HCT116 (cell line): Measurements from ENCODE around the gene GJC1. TPM values are rescaled to one million over a fixed set of nuclear protein-coding genes. Genes with fewer than 3 reads are reported as not detected.
A peak's percentile ranks its signal among the peaks of the same experiment; 100 is the strongest.

Experiments
- ATAC-seq: fragments of 200-7000 bp; cut with Tn5 transposase; 2 replicates; pipeline ENCODE4 v1.9.1; 2020; ENCODE audit warnings: mild to moderate bottlenecking, moderate library complexity
- BruUV-seq: library from RNA; stranded (reverse); fragments of 400-500 nt; replicated peaks from 2 replicates; lab custom pipeline; 2021; lab: Mats Ljungman, UMichigan
- CTCF ChIA-PET: fragments of 300-600 bp; sonication (Branson Sonifier 250); formaldehyde crosslinking; loops from one replicate; lab custom pipeline; 2021; ENCODE audit warnings: antibody characterized with exemption; lab: Charles Lee
- POLR2A ChIA-PET: fragments of 300-600, 350-600 bp; sonication (Branson Sonifier 250); formaldehyde crosslinking; loops from one replicate; lab custom pipeline; 2021; ENCODE audit warnings: antibody characterized with exemption; lab: Charles Lee
- RAD21 ChIA-PET, 2 experiments: fragments of 300-600 bp; sonication (Branson Sonifier 250); formaldehyde crosslinking; loops; one replicate each; lab custom pipeline; 2023; ENCODE audit warnings: low total read pairs in 2 of 2; ENCODE audit not compliant: uncharacterized antibody in 2 of 2, unreplicated experiment in 2 of 2, low non-redundant PET in 1 of 2; lab: Charles Lee
- DNase-seq: peaks from one replicate; pipeline ENCODE4 v3.0.0-alpha.2; 2010; ENCODE audit warnings: low read depth, low spot score
- H2AFZ ChIP-seq: fragments of 200-600 bp; shearing (Covaris generic), sonication (generic); 2 replicates; pipeline ENCODE4 v1.6.1; 2017; ENCODE audit warnings: low read depth, mixed run types, mixed read lengths, antibody characterized with exemption, low read length; ENCODE audit not compliant: poor library complexity, severe bottlenecking
- H3K27ac ChIP-seq: 2 replicates; pipeline ENCODE4 v1.5.1; 2012; ENCODE audit warnings: low read depth, low read length
- H3K27me3 ChIP-seq: fragments of 200-600 bp; sonication (generic); 2 replicates; pipeline ENCODE4 v1.6.1; 2016; ENCODE audit warnings: mixed run types, low read length, mixed read lengths; ENCODE audit not compliant: insufficient read depth
- H3K36me3 ChIP-seq, 2 experiments: fragments of 200-500 bp in 1 of 2; fragments of 200-600 bp in 1 of 2; sonication (Bioruptor generic) in 1 of 2; sonication (generic) in 1 of 2; 2 replicates each; pipeline versions ENCODE4 v1.5.1 to v1.6.1; 2014 to 2016; ENCODE audit warnings: low read length in 2 of 2, inconsistent platforms in 1 of 2, mixed read lengths in 1 of 2, mixed run types in 1 of 2; ENCODE audit not compliant: insufficient read depth in 2 of 2, control insufficient read depth in 1 of 2
- H3K4me1 ChIP-seq, 2 experiments: fragments of 200-600 bp in 1 of 2; sonication (generic) in 1 of 2; 2 replicates each; pipeline versions ENCODE4 v1.5.1 to v1.6.1; 2012 to 2017; ENCODE audit warnings: low read length in 2 of 2, inconsistent platforms in 1 of 2, mild to moderate bottlenecking in 1 of 2, mixed read lengths in 1 of 2, mixed run types in 1 of 2, moderate library complexity in 1 of 2; ENCODE audit not compliant: insufficient read depth in 2 of 2, control insufficient read depth in 1 of 2
- H3K4me2 ChIP-seq: fragments of 200-600 bp; sonication (generic); 2 replicates; pipeline ENCODE4 v1.6.1; 2017; ENCODE audit warnings: mixed run types, low read length, mixed read lengths
- H3K4me3 ChIP-seq, 2 experiments: fragments of 200-600 bp in 1 of 2; sonication (generic) in 1 of 2; replicated peaks in 1 of 2; 2 replicates each; pipeline ENCODE4 v1.5.1; 2011 to 2016; ENCODE audit warnings: low read length in 2 of 2, control low read depth in 1 of 2, low read depth in 1 of 2, mild to moderate bottlenecking in 1 of 2, mixed read lengths in 1 of 2, mixed run types in 1 of 2
- H3K79me2 ChIP-seq: fragments of 200-600 bp; sonication (generic); 2 replicates; pipeline ENCODE4 v1.6.1; 2017; ENCODE audit warnings: mild to moderate bottlenecking, mixed run types, low read length, moderate library complexity, mixed read lengths; ENCODE audit not compliant: insufficient read depth
- H3K9ac ChIP-seq: fragments of 200-600 bp; sonication (generic); 2 replicates; pipeline ENCODE4 v1.6.1; 2016; ENCODE audit warnings: low read length, mixed read lengths
- H3K9me2 ChIP-seq: fragments of 200-600 bp; sonication (generic), shearing (Covaris generic); 2 replicates; pipeline ENCODE4 v1.6.1; 2017; ENCODE audit warnings: mixed run types, mild to moderate bottlenecking, moderate library complexity; ENCODE audit not compliant: insufficient read depth
- H3K9me3 ChIP-seq, 2 experiments: fragments of 200-500 bp in 1 of 2; fragments of 200-600 bp in 1 of 2; sonication (Bioruptor generic) in 1 of 2; sonication (generic) in 1 of 2; 2 replicates each; pipeline ENCODE4 v1.6.1; 2014 to 2017; ENCODE audit warnings: low read length in 2 of 2, mixed read lengths in 2 of 2, inconsistent platforms in 1 of 2, low read depth in 1 of 2, mild to moderate bottlenecking in 1 of 2, mixed run types in 1 of 2, moderate library complexity in 1 of 2; ENCODE audit not compliant: control insufficient read depth in 1 of 2, insufficient read depth in 1 of 2
- H4K20me1 ChIP-seq: fragments of 200-600 bp; sonication (generic), shearing (Covaris generic); 2 replicates; pipeline ENCODE4 v1.6.1; 2017; ENCODE audit warnings: mixed run types, mild to moderate bottlenecking, moderate library complexity; ENCODE audit not compliant: insufficient read depth
- CEBPB ChIP-seq: IDR thresholded peaks from 2 replicates; pipeline ENCODE4 v1.6.1; 2012; ENCODE audit warnings: low read depth
- CTCF ChIP-seq, 3 experiments: fragments of 200-600 bp in 1 of 3; sonication (generic) in 1 of 3; IDR thresholded peaks in 2 of 3; conservative IDR thresholded peaks in 1 of 3; 2 replicates each; pipeline ENCODE4 v1.5.1; 2012 to 2017; ENCODE audit warnings: low read depth in 2 of 3, low read length in 2 of 3, antibody characterized with exemption in 1 of 3, borderline replicate concordance in 1 of 3, control low read depth in 1 of 3, mild to moderate bottlenecking in 1 of 3, mixed read lengths in 1 of 3, mixed run types in 1 of 3, moderate library complexity in 1 of 3; ENCODE audit not compliant: insufficient read depth in 1 of 3
- EZH2 ChIP-seq: fragments of 200-600 bp; sonication (generic); IDR thresholded peaks from 2 replicates; pipeline ENCODE4 v1.6.1; 2017; ENCODE audit warnings: antibody characterized with exemption, mixed run types
- SP1 ChIP-seq: IDR thresholded peaks from 2 replicates; pipeline ENCODE4 v1.6.1; 2012; ENCODE audit warnings: low read depth
- ZFX ChIP-seq: fragments of 450-650 bp; IDR thresholded peaks from 2 replicates; pipeline ENCODE4 v1.6.1; 2017
- intact Hi-C: fragments of 100-400 bp; cut with micrococcal nuclease; formaldehyde crosslinking; loops from 2 replicates; pipeline ENCODE4 v1.10.0; 2022
- total RNA-seq: library from RNA; stranded (reverse); gene quantifications from one replicate; pipeline ENCODE4 v1.2.1, GENCODE V29; 2021; ENCODE audit not compliant: unreplicated experiment

Gene GJC1
- total RNA-seq, 1 experiment from 2014 or later: 62.4 TPM

- ATAC-seq (no peak), DNase-seq (no peak)
- ChIA-PET POLR2A (interaction anchor here (1.4 kb wide), 1 partner anchor 71 kb away, joined by 3 read pairs; no protein-coding TSS in a partner anchor), RAD21 (no interaction called here), CTCF (interaction anchor here (2.1 kb wide), 1 partner anchor 16 kb away, joined by 8 read pairs; no protein-coding TSS in a partner anchor)
- Histone ChIP-seq H4K20me1 (no peaks in the 10 kb centered on the region), H3K27ac (peak overlapping the region; percentile 52; the same call in 1 of the 2 replicates), H3K4me2 (peak overlapping the region; percentile 97), H3K79me2 (no peaks in the 10 kb centered on the region), H3K9me3 (no peaks in the 10 kb centered on the region), H3K27me3 (no peaks in the 10 kb centered on the region), H3K9ac (peak overlapping the region; percentile 77), H3K36me3 (no peaks in the 10 kb centered on the region), H3K4me3 (peak overlapping the region; percentile 62 to 75), H2AFZ (no peak overlapping the region), H3K4me1 (peaks cover 6 to 9% of the 10 kb centered on the region in 2 experiments; a peak in 3 of 4 replicates), H3K9me2 (no peaks in the 10 kb centered on the region)
- TF ChIP-seq SP1 (no peak), EZH2 (no peak)
- intact Hi-C loops: no loop called here
- BruUV-seq: no TSS peak
Measured at GRCh38 chr17:44759916-44760243, 70.2 kb downstream of the GJC1 start.

- peaks cover 6 to 9% of the 10 kb centered on the region in 2 experiments; a peak in 3 of 4 replicates for H3K4me1 ChIP-seq
- ChIA-PET POLR2A (interaction anchor here (0.6 to 1.4 kb wide), 2 partner anchors 71 to 226 kb away, joined by 3 read pairs; no protein-coding TSS in a partner anchor), RAD21 (no interaction called here), CTCF (interaction anchor here (2.1 kb wide), 1 partner anchor 16 kb away, joined by 8 read pairs; no protein-coding TSS in a partner anchor)
- no peaks in the 10 kb centered on the region for H3K79me2 ChIP-seq
- no peaks in the 10 kb centered on the region for H3K9me2 ChIP-seq
- H3K9ac ChIP-seq: peak overlapping the region; percentile 77
- TF ChIP-seq CTCF (IDR thresholded peaks at IDR 0.05 in 2 of 3, conservative IDR thresholded peaks at IDR 0.05 in 1 of 3; ENCODE audit: borderline replicate concordance in 1 of 3, insufficient read depth in 1 of 3, low read depth in 2 of 3, low read length in 2 of 3) (peak in 2 of 3 experiments; percentile 19 to 20; a peak in 1 of 6 replicates), ZFX (no peak), CEBPB (no peak)
- ATAC-seq: peak; percentile 50
- H3K4me2 ChIP-seq: peak overlapping the region; percentile 97
- peak overlapping the region; percentile 52; the same call in 1 of the 2 replicates for H3K27ac ChIP-seq
- intact Hi-C loops: no loop called here
- H3K4me3 ChIP-seq: peak overlapping the region; percentile 62 to 75
- H2AFZ ChIP-seq: no peak overlapping the region
- H3K9me3 ChIP-seq: no peaks in the 10 kb centered on the region
- no TSS peak for BruUV-seq
- DNase-seq: no peak
- H4K20me1 ChIP-seq: no peaks in the 10 kb centered on the region
- H3K36me3 ChIP-seq: no peaks in the 10 kb centered on the region
- no peaks in the 10 kb centered on the region for H3K27me3 ChIP-seq
Measured at GRCh38 chr17:44759086-44759915, 70.8 kb downstream of the GJC1 start.
